Measurements from ENCODE around the gene MTARC1. TPM values are rescaled to one million over a fixed set of nuclear protein-coding genes. Genes with fewer than 3 reads are reported as not detected.

The MTARC1 gene
- total and polyA plus RNA-seq, 7 donors = 1.7 to 6.4 (median 3.4) TPM

GRCh38 chr1:220800262-220800661 lies 13.5 kb downstream of the MTARC1 start:
- no peak overlapping the region for H3K27ac ChIP-seq
- ATAC-seq (no peak), DNase-seq (no peak)
- 87 to 89% (median 88%) methylated on average over 6 of the region's 6 CpGs for WGBS, 3 donors
- intact Hi-C loops (cut with DNase I) = loop anchor here in 1 of 2 donors (10.0 kb wide), 1 partner anchor 635 kb away; no protein-coding TSS in a partner anchor
- H3K4me1 ChIP-seq = peaks cover 8% of the 10 kb centered on the region
- no peak for TF ChIP-seq CTCF (IDR thresholded peaks at IDR 0.05)
- H3K4me3 ChIP-seq = no peak overlapping the region
- H3K27me3 ChIP-seq (ENCODE audit: insufficient read depth in 3 of 3, low read length in 2 of 3) = no peaks in the 10 kb centered on the region
- H3K9me3 ChIP-seq = no peaks in the 10 kb centered on the region
- H3K36me3 ChIP-seq (ENCODE audit: insufficient read depth in 1 of 2, low read depth in 1 of 2) = peaks cover 0 to 37% of the 10 kb centered on the region in 2 donors

DNA sequence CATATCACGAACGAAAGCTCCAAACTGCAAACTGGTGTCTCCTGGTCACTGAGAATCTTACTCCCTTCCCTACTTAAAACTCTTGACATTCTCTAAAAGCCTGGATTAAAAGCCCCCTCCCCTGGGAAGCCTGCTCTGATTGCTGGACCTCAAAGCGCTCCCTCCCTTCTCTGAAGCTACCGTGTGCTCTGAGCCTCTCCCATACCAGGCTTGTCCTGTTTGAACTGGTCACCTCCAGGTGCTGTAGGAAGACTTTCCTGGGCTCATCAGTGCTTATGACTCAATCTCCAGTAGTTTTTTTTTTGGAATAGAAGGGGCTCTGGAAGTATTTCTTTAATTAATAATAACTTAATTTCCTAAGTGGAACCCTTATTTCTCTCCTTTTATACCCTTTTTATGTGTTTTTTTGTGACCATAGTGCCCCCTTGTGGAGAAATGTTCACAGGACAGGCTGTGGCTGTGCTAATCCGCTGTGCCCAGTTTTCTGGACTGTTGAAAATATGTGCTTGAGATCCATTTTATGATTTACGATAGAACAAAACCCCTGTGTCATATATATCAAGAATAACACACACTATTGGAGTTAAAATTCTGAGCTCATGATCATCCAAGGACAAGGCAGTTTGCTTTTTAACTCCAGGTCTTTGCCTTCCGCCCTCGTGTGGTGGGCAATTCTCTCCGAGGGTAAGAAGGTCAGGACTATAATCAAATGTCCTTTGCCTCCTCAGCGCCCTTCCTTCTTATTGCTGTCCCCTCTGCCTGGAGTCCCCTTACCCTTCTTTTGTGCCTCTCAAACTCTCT lies 16.9 kb downstream of the MTARC1 start:
- Histone ChIP-seq H3K9me3 (no peaks in the 10 kb centered on the region), H3K4me1 (no peaks in the 10 kb centered on the region), H3K27ac (no peak overlapping the region), H3K27me3 (ENCODE audit: insufficient read depth in 3 of 3, low read length in 2 of 3) (no peaks in the 10 kb centered on the region), H3K4me3 (no peak overlapping the region), H3K36me3 (ENCODE audit: insufficient read depth in 1 of 2, low read depth in 1 of 2) (peaks cover 0 to 32% of the 10 kb centered on the region in 2 donors)
- ATAC-seq (peak; percentile 37 to 81 (median 53)), DNase-seq (no peak)
- intact Hi-C loops (cut with DNase I) = loop anchor here in 1 of 2 donors (10.0 kb wide), 1 partner anchor 631 kb away; no protein-coding TSS in a partner anchor
- 73 to 78% (median 73%) methylated on average over 10 of the region's 10 CpGs for WGBS, 3 donors
- TF ChIP-seq CTCF (IDR thresholded peaks at IDR 0.05) = peak; percentile 73

DNA sequence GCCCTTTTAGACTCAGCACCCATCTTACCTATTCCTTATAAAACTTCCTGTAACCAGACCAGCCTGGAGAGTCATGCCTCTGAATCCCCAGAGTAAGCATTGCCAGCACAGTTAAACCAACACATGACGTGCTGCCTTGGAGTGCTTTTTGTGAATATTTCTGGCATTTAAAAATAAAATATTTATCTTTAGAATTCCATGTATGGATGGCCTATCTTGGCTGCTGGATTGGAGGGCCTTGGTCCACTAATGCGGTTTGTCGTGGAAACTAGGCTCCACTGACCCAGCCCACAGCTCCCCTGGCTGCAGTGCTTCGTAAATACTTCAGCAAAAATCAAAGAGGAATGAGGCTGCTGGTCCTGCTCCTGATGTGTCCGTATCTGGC lies 17.5 kb downstream of the MTARC1 start:
- DNase-seq (no peak), ATAC-seq (no peak)
- Histone ChIP-seq H3K27ac (no peak overlapping the region), H3K4me3 (no peak overlapping the region), H3K4me1 (no peaks in the 10 kb centered on the region), H3K36me3 (ENCODE audit: insufficient read depth in 1 of 2, low read depth in 1 of 2) (peaks cover 0 to 27% of the 10 kb centered on the region in 2 donors), H3K27me3 (ENCODE audit: insufficient read depth in 3 of 3, low read length in 2 of 3) (no peaks in the 10 kb centered on the region), H3K9me3 (no peaks in the 10 kb centered on the region)
- intact Hi-C loops (cut with DNase I) = loop anchor here in 1 of 2 donors (10.0 kb wide), 1 partner anchor 631 kb away; no protein-coding TSS in a partner anchor
- WGBS, 3 donors = 79 to 84% (median 81%) methylated on average over 5 of the region's 5 CpGs
- TF ChIP-seq CTCF (IDR thresholded peaks at IDR 0.05) = no peak

DNA sequence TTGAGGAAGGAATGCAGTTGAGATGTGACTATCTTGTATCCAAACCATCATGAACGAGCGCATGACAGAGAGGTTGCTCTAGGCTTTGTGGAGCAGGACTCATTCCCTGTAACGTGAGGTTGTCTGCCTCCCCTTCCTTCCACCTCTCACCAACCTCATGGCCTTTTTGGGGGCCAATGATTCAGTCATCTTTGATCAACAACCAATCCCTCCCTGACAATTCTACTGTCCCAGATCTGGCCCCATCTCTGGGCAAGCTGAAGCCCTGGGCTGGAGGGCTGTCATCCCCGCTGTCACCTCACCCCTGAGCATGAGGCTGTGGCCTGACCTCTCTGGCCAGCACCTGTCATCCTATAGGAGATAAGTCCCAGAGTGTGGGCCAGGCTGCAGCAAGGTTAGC lies 19.7 kb downstream of the MTARC1 start:
- H3K4me1 ChIP-seq = no peaks in the 10 kb centered on the region
- no peak for TF ChIP-seq CTCF (IDR thresholded peaks at IDR 0.05)
- intact Hi-C loops (cut with DNase I) = loop anchor here in 1 of 2 donors (10.0 kb wide), 1 partner anchor 628 kb away; no protein-coding TSS in a partner anchor
- 94 to 96% (median 94%) methylated on average over 4 of the region's 4 CpGs for WGBS, 3 donors
- H3K27ac ChIP-seq = no peak overlapping the region
- no peak overlapping the region for H3K4me3 ChIP-seq
- DNase-seq = no peak
- H3K36me3 ChIP-seq (ENCODE audit: insufficient read depth in 1 of 2, low read depth in 1 of 2) = peaks cover 0 to 16% of the 10 kb centered on the region in 2 donors
- ATAC-seq = no peak
- H3K9me3 ChIP-seq = no peaks in the 10 kb centered on the region
- H3K27me3 ChIP-seq (ENCODE audit: insufficient read depth in 3 of 3, low read length in 2 of 3) = no peaks in the 10 kb centered on the region
